Measurements from ENCODE around the gene ELF4. TPM values are rescaled to one million over a fixed set of nuclear protein-coding genes. Genes with fewer than 3 reads are reported as not detected.

The ELF4 gene
- total and polyA plus RNA-seq, 9 of the 15 experiments (the other 6 are each of a cell fraction or from before 2014, with no cell fraction given), result 5.9 to 55.8 (median 25.2) TPM

- TF ChIP-seq CHD7 (IDR thresholded peaks at IDR 0.05; ENCODE audit: low read depth, low read length) (no peak), MCM3 (IDR thresholded peaks at IDR 0.05) (no peak), HDAC6 (IDR thresholded peaks at IDR 0.05; ENCODE audit: low read depth, low read length) (no peak), SP1 (CRISPR knock-in tag; IDR thresholded peaks at IDR 0.05) (peak; percentile 71), ZSCAN32 (CRISPR knock-in tag; IDR thresholded peaks at IDR 0.05) (no peak), GTF2A2 (tag; IDR thresholded peaks at IDR 0.05) (no peak), POLR2B (IDR thresholded peaks at IDR 0.05; ENCODE audit: low read depth, partially characterized antibody) (no peak), ETV5 (CRISPR knock-in tag; IDR thresholded peaks at IDR 0.05; ENCODE audit: low read depth) (no peak), SPI1 (IDR thresholded peaks at IDR 0.05; ENCODE audit: borderline replicate concordance, low read depth, low read length) (peak; percentile 94), SNIP1 (IDR thresholded peaks at IDR 0.05; ENCODE audit: low read depth) (no peak), RHOXF2B (CRISPR knock-in tag; conservative IDR thresholded peaks at IDR 0.05) (no peak), ZNF444 (CRISPR knock-in tag; IDR thresholded peaks at IDR 0.05) (no peak), GATAD2A (IDR thresholded peaks at IDR 0.05) (no peak), ZNF41 (CRISPR knock-in tag; conservative IDR thresholded peaks at IDR 0.05) (no peak)
- TF ChIP-seq, protein P1, sequence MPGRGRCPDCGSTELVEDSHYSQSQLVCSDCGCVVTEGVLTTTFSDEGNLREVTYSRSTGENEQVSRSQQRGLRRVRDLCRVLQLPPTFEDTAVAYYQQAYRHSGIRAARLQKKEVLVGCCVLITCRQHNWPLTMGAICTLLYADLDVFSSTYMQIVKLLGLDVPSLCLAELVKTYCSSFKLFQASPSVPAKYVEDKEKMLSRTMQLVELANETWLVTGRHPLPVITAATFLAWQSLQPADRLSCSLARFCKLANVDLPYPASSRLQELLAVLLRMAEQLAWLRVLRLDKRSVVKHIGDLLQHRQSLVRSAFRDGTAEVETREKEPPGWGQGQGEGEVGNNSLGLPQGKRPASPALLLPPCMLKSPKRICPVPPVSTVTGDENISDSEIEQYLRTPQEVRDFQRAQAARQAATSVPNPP (IDR thresholded peaks at IDR 0.05; ENCODE audit: borderline replicate concordance, insufficient read depth, insufficient read length), result no peak
- TF ChIP-seq, protein P2, sequence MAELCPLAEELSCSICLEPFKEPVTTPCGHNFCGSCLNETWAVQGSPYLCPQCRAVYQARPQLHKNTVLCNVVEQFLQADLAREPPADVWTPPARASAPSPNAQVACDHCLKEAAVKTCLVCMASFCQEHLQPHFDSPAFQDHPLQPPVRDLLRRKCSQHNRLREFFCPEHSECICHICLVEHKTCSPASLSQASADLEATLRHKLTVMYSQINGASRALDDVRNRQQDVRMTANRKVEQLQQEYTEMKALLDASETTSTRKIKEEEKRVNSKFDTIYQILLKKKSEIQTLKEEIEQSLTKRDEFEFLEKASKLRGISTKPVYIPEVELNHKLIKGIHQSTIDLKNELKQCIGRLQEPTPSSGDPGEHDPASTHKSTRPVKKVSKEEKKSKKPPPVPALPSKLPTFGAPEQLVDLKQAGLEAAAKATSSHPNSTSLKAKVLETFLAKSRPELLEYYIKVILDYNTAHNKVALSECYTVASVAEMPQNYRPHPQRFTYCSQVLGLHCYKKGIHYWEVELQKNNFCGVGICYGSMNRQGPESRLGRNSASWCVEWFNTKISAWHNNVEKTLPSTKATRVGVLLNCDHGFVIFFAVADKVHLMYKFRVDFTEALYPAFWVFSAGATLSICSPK (IDR thresholded peaks at IDR 0.05; ENCODE audit: borderline replicate concordance), result no peak
Observed at GRCh38 chrX:130024127-130024526, 86.2 kb downstream of the ELF4 start (continued).

Measured in K562 (cell line).